Activated CD4-positive, alpha-beta T cell treated with anti-CD3 and anti-CD28 coated beads, Interleukin-2, amount 50 U/mL, for 4 hours (primary cell): ENCODE measurements around the gene F2RL3.
"Not testable (repeated sequence)": the region's sequence is repeated elsewhere in the genome, so short reads cannot be mapped to it uniquely, and the experiment has no call there.

Source experiments
- DNase-seq, 2 experiments: peaks; one replicate each; pipeline ENCODE4 v3.0.0-alpha.2; 2020

F2RL3 gene

DNA sequence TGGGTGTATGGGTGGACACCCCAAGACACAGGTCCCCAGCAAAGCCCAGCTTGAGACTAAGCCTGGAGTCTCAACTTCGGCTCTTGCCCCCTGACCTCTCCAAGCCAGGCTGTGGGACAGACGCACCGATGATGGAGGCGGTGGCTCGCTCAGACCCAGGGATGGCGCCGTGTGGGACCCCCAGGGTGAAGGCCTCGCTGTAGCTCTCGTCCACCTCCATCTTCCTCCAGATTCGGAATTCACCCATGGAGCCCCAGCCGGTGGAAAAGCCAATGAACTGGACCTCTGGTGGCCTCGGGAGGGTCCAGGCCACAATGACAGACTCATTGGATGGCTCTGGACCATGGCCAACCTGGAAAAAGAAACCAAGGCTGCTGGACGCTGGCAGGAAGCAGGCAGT lies 39.1 kb downstream of the F2RL3 start:
- DNase-seq, result no peak

DNA sequence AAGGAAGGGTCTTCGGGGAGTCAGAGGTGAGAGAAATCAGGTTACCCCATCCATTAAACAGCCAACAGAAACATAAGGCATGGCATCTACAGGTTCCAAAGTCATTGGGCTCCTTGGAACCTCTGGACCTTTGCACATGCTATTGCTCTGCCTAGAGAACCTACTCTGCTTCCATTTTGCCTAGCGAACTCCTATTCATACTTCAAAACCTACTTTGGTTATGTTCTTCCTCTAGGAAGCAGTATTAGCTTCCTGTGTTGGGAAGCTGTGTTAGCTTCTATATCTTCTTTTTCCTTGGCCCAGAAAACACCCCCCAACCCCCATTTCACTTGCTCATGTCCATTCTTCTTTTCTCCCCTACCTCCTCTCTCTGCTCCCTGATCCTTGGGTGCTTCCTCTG lies 39.6 kb downstream of the F2RL3 start:
- DNase-seq, result no peak

DNA sequence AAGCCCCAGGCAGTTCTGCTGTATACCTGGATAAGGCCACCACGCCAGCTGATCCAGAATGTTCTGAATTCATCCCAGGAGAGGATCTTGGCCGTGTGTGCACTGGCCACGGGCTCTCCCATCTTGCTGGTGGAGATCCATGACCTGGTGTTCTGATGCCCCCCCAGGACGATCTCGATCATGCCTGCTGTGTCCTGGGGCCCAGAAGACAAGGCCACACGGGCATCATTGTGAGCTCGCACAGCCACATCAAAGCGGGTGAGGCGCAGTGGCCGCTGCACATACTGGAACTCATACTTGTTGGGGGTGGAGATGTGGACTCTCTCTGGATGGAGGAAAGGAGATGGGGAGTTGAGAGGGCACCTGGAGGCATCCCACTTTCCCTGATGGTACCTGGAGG lies 40.1 kb downstream of the F2RL3 start:
- DNase-seq, result no peak

DNA sequence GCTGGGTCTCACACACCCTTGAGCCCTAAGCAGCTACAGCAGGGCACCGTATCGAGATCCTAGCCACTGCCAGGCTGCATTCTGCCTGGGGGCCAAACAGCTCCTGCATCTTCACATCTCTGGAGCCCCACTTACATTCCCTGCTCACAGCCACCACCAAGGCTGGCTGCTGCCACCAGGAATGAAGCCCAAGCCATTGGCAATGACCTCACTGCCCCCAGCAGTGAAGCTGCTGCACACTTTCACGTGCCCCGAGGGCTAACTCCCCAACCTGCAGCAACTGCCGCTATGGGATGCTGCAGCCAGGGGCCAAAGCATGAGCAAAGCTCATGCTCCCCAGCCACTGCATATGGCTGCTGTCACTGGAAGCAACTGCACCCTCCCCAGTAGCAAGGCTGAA lies 42.0 kb downstream of the F2RL3 start:
- DNase-seq, result no peak

DNA sequence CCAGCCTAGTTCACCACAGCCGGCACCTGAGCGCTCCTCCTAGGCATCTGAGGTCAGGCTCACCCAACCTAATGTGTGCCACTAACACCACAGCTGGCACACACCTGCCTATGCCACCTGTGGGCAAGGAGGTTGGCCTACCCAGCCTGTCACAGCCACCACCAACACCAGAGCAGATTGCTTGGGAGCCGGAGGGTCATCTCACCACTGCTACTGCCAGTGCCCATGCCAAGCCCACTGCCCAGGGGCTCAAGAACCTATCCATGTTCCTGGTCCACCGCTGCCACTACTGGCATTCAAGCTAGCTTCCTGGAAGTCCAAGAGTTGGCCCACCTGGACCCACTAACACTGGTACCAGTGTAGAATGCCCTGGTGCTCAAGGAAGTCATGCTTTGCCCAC lies 42.5 kb downstream of the F2RL3 start:
- DNase-seq, result no peak

DNA sequence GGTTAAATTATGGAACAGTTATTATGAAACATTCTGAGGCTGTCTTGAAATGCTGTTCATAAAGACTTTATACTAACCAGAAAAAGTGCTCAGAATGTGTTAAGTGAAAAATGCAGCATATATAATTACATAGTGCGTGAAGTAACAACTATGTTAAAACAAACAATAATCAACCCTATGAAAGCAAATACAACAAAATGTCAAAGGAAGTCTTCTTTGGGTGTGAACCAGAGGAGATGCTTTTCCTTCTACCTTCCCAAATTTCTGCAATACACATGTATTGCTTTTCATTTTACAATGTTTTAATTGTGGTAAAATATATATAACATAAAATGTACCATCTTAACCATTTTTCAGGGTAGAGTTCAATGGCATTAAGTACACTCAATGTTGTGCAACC lies 45.7 kb downstream of the F2RL3 start:
- no peak for DNase-seq

DNA sequence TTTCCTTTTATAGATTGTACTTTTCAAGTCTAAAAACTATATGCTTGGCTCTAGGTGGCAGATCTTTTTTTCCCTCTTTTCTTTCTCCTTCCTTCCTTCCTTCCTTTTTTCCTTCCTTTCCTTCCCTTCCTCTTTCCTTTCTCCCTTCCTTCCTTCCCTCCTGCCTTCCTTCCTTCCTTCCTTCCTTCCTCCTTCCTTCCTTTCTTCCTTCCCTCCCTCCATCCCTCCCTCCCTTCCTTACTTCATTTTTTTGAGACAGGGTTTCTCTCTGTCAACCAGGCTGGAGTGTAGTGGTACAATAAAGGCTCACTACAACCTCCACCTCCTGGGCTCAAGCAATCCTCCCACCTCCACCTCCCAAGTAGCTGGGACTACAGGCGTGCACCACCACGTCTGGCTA lies 48.1 kb downstream of the F2RL3 start:
- DNase-seq, result no peak

DNA sequence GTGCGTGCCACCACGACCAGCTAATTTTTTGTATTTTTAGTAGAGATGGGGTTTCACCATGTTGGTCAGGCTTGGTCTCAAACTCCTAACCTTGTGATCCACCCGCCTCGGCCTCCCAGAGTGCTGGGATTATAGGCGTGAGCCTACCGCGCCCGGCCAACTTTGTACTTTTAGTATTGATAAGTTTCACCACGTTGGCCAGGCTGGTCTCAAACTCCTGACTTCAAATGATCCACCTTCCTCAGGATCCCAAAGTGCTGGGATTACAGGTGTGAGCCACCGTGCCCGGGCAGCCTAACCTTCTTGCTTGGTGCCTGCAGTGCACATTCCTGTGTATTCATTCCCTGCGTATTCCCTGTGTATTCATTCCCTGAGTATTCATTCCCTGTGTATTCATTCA lies 49.0 kb downstream of the F2RL3 start:
- DNase-seq, result not testable (repeated sequence)

DNA sequence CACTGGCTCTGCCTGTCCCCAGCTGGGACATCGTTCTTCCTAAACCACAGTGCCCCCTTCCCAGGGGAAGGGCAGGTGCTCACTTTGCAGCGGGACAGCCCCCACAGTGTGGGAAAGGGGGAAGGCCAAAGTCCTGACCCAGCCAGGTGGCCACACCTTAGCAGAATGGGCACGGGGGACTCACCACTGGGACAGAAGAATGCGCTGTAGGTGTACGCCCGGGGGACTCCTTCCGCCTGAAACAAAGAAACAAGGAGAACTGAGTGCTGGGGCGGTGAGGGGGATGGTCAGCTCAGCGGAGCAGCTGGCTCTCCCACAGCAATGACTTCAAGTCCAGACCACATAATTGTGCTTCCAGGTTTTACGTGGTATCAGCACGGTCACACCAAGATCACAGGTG lies 49.4 kb downstream of the F2RL3 start:
- no peak for DNase-seq

DNA sequence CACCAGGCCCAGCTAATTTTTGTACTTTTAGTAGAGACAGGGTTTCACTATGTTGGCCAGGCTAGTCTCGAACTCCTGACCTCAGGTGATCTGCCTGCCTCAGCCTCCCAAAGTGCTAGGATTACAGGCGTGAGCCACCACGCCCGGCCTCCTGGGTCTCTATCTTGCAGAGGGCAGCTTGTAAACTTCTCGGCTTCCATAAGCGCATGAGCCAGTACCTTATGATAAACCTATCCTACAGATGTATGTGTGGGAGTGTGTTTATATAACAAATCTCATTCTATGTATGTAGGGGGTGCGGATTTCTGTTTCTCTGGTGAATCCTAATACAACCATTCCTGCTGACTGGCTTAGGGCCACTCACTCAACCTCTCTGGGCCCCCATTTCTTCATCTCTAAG lies 51.3 kb downstream of the F2RL3 start:
- DNase-seq, result not testable (repeated sequence)

DNA sequence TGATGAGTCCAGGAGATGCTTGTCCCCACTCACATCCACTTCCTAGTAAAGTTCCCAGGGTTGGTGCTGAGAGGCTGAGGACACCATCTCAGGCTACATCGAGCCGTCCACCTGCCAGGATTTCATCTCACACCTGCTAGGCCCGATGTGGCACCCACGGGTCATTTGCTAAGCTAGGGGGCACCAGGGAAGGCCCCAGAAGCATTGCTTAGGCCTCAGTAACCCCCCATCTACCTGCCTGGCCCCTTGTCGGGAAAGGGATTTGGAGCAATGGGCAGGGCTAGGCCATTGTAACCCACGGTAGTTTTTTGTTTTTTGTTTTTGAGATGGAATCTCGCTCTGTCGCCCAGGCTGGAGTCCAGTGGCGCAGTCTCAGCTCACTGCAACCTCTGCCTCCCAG lies 51.8 kb downstream of the F2RL3 start:
- DNase-seq, result no peak
